ENCODE measurements around the gene RNF207. TPM values are rescaled to one million over a fixed set of nuclear protein-coding genes. Genes with fewer than 3 reads are reported as not detected.

Gene RNF207
- total RNA-seq, 1 experiment from 2014 or later: 4.9 TPM

GRCh38 chr1:6172549-6172948, 33.4 kb upstream of the RNF207 start:
- H3K23ac ChIP-seq (ENCODE audit: insufficient read length, low read depth, low read length): no peak overlapping the region
- no peak overlapping the region for H3T11ph ChIP-seq (ENCODE audit: low read length)
- H4K20me1 ChIP-seq (ENCODE audit: control insufficient read depth, insufficient read depth, insufficient read length): no peaks in the 10 kb centered on the region
- no peak overlapping the region for H3K14ac ChIP-seq (ENCODE audit: insufficient read depth, low read length)
- no peak overlapping the region for H4K91ac ChIP-seq (ENCODE audit: insufficient read length, low read depth, low read length)
- H2AFZ ChIP-seq (ENCODE audit: low read length): no peak overlapping the region
- no peak overlapping the region for H2BK15ac ChIP-seq (ENCODE audit: low read depth, low read length)
- H2BK5ac ChIP-seq (ENCODE audit: insufficient read length, low read length): no peak overlapping the region
- H3K4me2 ChIP-seq (ENCODE audit: insufficient read depth, insufficient read length, low read length): no peak overlapping the region
- Mint-ChIP-seq H3K4me1 (0 out of 4 replicates have a peak, but pooled peaks cover 0 to 2% of the 10 kb centered on the region in 2 experiments), H3K27me3 (ENCODE audit: low read depth) (peaks cover 3% of the 10 kb centered on the region), H3K36me3 (ENCODE audit: insufficient read depth in 1 of 3, low read depth in 3 of 3) (no peaks in the 10 kb centered on the region), H3K27ac (no peak overlapping the region), H3K4me3 (no peak overlapping the region), H3K9me3 (no peaks in the 10 kb centered on the region)
- no peak for TF ChIP-seq CTCF (conservative IDR thresholded peaks at IDR 0.05)
- H2AK5ac ChIP-seq (ENCODE audit: insufficient read length, low read length): no peak overlapping the region
- no peaks in the 10 kb centered on the region for H3K4me1 ChIP-seq (ENCODE audit: insufficient read depth, low read length)
- no peak overlapping the region for H3K27ac ChIP-seq (ENCODE audit: insufficient read length, low read depth, low read length)
- no peak overlapping the region for H2BK120ac ChIP-seq (ENCODE audit: low read depth, low read length, poor library complexity, severe bottlenecking)
- no peak for DNase-seq
- no peak overlapping the region for H3K18ac ChIP-seq (ENCODE audit: insufficient read length, low read depth, low read length)
- H3K4ac ChIP-seq (ENCODE audit: low read depth, low read length): no peak overlapping the region
- H4K5ac ChIP-seq (ENCODE audit: insufficient read length, low read depth, low read length): no peak overlapping the region
- no CpG with 5 or more reads among the region's 10 CpGs for WGBS (ENCODE audit: extremely low coverage, insufficient read length, low lambda C conversion rate)
- H2BK20ac ChIP-seq (ENCODE audit: low read depth, low read length, poor library complexity, severe bottlenecking): no peak overlapping the region
- H3K79me2 ChIP-seq (ENCODE audit: insufficient read depth, low read length): no peaks in the 10 kb centered on the region
- H3K23me2 ChIP-seq (ENCODE audit: insufficient read length, low read depth, low read length, poor library complexity, severe bottlenecking): no peaks in the 10 kb centered on the region
- H3K79me1 ChIP-seq (ENCODE audit: insufficient read depth, low read depth, low read length, poor library complexity, severe bottlenecking): no peaks in the 10 kb centered on the region
- H3K9ac ChIP-seq (ENCODE audit: extremely low read depth, insufficient read length, low read length): no peak overlapping the region
- H2BK12ac ChIP-seq (ENCODE audit: insufficient read length, low read depth, low read length): no peak overlapping the region
- H3K9me3 ChIP-seq (ENCODE audit: control insufficient read depth, low read depth, low read length): no peaks in the 10 kb centered on the region
- H3K27me3 ChIP-seq (ENCODE audit: insufficient read depth, low read length): no peaks in the 10 kb centered on the region; the same call in 1 of the 2 replicates
- no peak overlapping the region for H4K8ac ChIP-seq (replicated peaks; ENCODE audit: insufficient read length, low read depth, low read length)
- no peak overlapping the region for H3K56ac ChIP-seq (ENCODE audit: insufficient read length, low read depth, low read length)
